GM20431 (cell line): Measurements from ENCODE around the gene ZNF277.
"Not testable (repeated sequence)": the region's sequence is repeated elsewhere in the genome, so short reads cannot be mapped to it uniquely, and the experiment has no call there.

Source experiments
- in situ Hi-C: fragments of 300-500 bp; cut with MseI, MboI; formaldehyde crosslinking; loops from one replicate; pipeline ENCODE4 v1.15.0; 2020; ENCODE audit warnings: low sequenced_read_pairs; ENCODE audit not compliant: unreplicated experiment

ZNF277 gene

DNA sequence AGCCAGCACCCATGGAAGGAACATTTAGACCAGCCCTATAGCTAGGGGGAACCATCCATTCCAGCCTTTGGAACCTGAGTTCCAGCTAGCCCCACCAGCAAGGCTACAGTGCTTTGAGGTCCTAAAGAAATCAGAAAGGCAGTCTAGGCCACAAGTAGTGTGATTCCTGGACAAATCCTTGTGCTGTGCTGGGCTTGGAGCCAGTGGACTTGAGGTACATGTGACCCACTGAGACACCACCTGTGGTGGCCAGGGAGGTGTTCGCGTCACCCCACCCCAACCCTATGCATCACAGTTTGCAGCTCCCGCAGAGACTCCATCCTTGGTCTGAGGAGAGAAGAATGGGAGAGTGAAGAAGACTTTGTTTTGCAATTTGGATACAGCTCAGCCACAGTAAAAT lies 31.8 kb downstream of the ZNF277 start:
- in situ Hi-C loops = no loop called here

DNA sequence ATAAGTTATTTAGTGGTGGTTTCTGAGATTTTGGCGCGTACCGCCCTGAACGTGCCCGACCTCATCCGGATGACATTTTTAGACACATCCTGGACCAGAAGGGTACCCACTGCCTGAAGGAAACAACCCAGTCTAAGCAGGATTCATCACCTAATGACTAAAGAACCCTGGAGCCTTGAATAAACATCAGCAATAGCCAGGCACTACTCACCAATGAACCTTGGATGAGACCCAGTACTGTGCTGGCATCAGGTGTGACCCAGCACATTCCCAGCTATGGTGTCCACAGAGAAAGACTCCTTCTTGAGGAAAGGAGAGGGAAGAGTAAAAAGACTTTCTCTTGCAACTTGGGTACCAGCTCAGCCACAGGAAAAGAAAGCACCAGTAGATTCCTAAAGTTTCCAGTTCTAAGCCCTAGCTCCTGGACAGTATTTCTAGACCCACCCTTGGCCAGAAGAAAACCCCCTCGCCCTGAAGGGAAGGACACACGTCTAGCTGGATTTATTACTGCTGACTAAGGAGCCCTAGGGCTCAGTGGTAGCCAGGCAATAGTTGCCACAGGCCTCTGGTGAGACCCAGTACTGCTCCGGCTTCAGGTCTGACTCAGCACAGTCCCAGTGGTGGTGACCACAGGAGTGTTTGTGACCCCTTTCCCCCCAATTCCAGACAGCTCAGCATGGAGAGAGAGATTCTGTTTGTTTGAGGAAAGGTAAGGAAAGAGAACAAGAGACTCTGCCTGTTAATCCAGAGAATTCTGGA lies 32.5 kb downstream of the ZNF277 start:
- in situ Hi-C loops = no loop called here

DNA sequence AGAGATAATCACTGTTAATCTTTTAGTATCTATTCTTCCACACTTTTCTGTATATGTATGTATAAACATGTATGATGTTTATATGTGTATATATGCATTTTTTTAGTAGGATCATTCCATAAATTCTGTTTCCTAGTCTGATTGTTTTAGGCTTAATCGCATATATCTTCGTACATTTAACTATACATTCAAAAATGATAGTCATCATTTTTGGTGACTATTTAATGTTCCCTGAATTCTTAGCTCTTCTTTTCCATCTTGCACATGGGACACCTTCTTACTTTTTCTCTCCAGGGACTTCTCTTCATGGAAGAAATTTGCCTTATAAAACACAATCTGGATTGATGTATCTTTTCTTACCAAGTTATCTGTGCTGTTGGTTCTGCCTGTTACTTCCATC lies 42.1 kb downstream of the ZNF277 start:
- in situ Hi-C loops = no loop called here

DNA sequence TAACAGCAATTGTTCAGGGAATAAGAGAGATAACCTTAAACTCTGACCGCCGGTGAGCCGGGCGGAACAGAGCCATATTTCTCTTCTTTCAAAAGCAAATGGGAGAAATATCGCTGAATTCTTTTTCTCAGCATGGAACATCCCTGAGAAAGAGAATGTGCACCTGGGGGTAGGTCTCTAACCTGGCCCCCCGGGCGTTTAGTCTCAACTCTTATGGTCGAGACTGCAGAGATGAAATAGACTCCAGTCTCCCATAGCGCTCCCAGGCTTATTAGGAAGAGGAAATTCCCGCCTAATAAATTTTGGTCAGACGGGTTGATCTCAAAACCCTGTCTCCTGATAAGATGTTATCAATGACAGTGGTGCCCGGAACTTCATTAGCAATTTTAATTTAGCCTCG lies 43.5 kb downstream of the ZNF277 start:
- in situ Hi-C loops = not testable (repeated sequence)

DNA sequence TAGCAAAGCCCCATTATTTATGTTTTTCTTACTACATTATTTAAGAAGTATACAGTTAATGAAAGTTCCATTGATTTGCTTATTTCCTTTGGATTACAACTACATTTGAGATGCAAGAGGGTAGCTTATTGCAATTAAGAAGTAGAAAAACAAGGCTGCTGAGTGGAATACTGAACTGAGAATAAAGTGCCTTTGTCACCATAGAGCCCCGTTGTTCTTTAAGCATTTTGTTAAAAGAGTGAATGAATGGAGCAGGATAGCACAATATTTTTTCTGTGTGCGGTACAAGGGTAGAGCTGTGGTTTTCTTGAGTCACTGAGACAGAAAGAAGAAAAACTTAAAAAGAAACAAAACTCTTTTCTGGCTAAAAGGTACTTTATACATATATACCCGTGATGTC lies 45.6 kb downstream of the ZNF277 start:
- in situ Hi-C loops = no loop called here

DNA sequence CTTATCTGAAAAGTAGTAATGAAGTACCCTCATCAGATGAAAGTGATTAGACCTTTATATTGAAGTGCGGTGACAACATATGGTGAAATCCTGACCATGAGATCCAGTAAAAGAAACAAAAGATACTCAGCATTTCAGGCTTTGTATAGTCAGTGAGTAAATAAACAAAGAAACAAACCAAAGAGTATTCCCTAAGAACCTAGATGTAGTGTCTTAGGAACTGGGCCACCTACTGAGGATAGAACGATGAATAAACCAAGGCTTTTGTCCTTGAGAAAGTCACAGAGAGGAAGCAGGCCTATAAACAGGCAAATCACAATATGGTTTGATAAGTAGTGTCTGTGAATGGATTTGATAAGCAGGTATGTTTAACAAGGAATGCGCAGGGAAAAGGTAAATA lies 46.2 kb downstream of the ZNF277 start:
- in situ Hi-C loops = no loop called here

DNA sequence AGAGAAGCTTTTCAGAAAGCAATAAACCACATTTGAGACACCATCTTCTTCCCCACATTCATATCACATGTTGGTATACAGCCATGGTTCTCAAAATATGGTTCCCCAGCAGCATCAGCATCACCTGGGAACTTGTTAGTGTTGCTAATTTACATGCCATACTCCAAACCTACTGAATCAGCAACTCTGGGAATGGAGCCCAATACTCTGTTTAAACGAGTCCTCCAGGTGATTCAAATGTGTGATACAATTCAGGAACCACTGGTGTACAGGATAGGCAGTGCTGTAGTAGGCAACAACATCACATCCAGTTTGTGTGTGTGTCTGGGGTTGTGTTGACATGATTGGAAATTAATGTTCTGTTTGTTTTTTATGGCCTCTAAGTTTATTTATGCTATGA lies 47.7 kb downstream of the ZNF277 start:
- in situ Hi-C loops = no loop called here

DNA sequence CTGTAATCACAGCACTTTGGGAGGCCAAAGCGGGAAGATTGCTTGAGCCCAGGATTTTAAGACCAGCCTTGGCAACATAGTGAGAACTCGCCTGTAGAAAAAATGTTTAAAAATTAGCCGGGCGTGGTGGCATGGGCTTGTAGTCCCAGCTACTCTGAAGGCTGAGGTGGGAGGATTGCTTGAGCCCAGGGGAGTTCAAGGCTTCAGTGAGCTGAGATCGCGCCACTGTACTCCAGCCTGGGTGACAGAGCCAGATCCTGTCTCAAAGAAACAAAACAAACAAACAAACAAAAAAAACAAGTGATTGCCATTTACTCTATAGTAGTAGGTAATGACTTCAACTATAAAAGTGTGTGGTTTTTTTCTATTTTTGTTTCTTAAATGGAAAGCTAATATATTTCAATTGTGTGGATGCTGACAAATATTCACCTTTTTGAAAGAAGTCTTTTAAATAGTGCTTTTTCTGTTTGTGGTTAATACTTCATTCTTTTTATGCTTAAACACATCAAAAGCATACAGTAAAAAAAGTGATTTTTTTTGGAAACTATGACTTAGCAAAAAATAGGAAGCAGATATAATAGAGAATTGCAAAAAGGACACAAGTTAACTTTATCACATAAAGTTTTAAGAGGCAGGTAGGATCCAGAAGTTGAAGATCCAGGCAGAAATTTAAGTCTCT lies 48.4 kb downstream of the ZNF277 start:
- in situ Hi-C loops = no loop called here

DNA sequence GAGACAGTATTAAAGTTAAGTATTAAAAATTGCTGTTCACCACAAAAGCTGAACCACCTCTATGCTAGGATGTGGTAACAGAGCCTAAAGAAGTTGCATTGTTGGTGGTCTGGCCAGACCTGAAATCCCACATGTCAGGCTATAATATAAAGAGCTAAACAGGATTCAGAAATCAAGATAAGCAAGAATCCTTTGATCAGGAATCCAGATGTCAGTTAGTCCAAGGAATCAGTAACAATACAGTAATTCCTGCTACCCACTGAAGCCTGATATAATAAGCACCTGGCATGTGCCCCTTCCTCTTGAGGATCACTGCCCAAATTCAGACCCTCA lies 48.9 kb downstream of the ZNF277 start:
- in situ Hi-C loops = no loop called here

DNA sequence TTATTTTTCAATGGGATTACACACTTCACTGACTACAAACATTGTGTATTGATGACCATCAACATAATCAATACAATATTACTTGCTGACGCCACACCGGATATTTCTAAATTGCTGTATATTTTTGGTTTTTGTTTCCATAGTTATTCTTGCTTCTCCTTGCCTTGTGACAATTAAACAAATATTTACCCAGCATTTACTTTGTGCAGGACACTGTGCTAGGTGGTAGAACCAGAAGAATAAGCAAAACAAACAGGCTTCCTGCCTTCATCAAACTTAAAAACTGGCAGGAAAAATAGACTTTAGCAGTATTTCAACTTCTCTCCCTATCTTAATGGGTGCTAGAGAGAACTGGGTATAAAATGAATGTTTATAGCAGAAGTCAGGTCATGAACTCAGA lies 50.6 kb downstream of the ZNF277 start:
- in situ Hi-C loops = no loop called here

DNA sequence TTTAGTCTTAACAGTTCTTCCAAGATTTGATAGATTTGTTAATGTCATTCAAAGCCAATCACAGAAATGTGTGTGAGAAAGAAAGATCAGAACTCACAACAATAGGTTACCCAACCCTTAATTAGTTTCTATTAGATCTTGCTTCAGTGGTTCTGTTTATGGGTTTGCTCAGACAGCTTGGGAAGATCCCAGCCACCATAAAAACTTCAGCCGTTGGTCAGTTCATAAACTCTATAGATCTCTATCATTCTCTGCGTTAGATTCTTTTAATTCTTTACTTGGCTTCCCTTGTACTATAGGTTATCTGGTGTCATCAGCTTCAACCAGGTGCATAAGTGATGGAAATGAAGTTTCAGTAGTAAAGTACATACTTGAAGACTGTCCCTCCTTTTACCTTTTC lies 54.4 kb downstream of the ZNF277 start:
- in situ Hi-C loops = no loop called here

DNA sequence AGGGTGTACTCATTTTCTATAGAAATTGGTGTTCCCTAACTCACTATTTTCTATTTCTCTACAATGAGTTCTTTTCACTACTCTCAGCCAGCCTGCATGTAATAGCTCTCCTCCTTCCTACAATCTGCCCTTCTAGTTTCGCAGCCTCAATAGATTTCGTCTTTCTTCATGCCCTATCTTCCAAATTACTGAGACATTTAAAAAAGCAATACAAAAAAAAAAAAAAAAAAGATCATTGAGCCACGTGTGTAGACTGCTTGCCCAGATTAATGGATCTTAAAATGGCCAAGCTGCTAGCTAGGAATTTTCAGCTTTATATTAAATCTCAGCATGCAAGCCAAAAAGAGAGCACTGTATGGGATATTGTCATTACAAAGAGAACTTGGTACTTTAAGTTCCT lies 55.5 kb downstream of the ZNF277 start:
- in situ Hi-C loops = no loop called here

DNA sequence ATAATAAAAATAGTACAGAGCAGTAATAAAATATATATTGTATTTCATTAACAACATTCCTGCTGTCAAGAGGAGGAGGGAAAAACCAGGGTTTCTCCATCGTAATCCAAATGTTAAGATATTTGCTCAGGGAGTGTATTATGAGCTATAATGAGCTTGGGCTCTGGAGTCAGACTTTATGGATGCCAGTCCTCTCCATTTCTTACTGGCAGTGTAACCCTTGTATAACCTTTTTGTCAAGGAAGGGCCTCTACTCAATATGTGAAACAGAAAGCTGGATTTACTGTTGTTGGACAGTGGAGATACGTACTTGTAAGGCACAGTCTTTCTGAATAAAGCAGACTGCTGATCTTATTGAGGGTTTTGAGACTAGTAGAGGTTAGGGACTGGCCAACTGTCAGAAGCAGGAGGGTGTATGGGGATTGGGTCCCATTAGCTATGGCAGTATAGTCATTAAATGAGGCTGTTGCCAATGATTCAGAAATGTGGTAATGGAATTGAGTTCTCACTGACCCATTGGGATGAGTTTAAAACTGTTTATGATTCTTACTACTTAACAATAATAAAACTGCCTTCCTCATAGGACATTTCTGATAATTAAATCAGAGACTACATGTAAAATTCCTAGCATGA lies 56.5 kb downstream of the ZNF277 start:
- in situ Hi-C loops = no loop called here

DNA sequence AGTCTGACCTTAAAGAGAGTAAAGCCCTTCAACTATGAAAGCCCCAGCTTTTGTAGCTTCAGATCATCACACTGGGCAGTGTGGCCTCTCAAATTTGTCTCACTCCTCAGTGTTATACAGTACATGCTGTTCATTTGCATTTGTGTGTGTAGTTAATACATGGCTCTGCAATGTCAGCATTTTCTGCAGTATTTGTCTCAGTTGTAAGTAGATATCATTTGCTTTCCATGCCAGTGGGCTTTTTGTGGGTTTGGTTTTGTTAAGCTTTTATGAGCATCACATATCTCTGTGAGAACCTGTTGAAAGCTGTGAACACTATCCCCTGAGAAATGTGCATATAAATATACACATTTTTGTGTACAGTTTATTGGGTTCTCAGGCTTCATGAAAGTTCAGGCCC lies 57.0 kb downstream of the ZNF277 start:
- in situ Hi-C loops = no loop called here

DNA sequence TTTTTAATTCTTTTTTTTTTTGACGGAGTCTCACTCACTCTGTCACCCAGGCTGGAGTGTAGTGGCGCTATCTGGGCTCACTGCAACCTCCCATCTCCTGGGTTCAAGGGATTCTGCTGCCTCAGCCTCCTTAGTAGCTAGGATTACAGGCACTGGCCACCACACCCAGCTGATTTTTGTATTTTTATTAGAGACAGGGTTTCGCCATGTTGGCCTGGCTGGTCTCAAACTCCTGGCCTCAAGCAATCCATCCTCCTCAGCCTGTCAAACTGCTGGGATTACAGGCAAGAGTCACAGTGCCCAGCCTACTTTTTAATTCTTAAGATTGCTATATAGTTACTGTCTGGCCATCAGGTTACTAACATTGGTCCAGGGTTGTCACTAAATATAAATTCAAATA lies 59.6 kb downstream of the ZNF277 start:
- in situ Hi-C loops = no loop called here

DNA sequence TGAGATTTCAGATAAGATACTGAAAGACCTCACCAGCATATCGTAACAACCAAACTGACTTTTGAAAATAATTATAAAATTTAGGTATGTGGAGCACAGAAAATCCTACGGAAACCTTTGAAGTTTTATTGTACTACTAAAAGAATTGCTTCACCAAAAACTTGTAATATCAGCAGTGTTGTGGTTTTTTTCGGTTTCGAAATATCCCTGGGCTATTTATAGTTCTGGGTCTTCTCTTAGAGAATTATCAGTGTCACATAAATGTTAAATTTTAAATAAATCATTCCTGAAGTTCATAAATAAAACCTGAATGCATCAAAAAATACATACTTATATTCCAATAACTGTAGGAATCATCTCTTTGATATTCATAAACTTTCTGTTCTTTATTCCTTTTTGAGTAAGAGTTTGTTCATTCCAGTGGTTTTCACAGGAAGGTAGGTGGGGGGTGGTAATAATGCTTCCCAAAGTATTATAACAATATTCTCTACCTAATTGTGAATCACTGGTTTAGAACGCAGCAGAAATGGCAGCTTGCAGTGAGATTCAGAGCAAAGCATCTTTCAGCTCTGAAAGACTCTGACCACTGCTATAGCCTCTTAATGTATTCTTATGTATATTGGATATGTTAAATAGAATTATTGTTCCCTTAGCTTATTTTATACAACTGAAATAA lies 60.2 kb downstream of the ZNF277 start:
- in situ Hi-C loops = no loop called here

DNA sequence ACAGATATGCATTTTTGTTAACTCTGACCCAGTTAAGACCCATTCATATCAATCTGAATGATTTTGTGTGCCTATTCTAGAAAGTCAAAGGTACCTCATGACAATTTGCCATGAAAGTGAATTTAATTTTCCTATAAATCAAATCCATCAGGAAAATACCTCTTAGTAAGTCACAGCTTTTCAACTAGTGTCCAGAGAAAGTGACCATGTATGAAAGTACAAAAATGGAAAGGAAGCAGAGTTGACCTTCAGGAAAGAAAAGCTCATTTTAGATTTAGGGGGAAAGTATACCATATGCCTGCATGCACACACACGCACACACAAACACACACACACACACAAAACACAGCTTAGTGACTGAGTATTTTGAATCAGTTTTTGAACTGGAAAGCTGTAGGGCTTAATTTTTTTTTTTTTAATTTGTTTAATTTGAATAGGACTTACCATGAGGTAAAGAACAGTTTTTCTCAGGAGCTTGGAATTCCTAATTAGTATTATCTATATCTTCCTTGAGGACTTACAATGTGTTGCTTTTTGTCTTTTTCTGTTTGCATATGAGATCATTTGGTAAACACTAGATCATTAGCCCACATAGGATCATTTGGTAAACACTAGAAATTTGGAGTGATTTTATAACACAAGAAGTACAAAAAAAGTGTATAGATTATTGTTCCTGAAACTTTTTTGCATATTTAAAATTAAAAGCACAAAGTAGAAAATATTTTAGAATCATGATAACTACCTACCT lies 61.6 kb downstream of the ZNF277 start:
- in situ Hi-C loops = no loop called here

DNA sequence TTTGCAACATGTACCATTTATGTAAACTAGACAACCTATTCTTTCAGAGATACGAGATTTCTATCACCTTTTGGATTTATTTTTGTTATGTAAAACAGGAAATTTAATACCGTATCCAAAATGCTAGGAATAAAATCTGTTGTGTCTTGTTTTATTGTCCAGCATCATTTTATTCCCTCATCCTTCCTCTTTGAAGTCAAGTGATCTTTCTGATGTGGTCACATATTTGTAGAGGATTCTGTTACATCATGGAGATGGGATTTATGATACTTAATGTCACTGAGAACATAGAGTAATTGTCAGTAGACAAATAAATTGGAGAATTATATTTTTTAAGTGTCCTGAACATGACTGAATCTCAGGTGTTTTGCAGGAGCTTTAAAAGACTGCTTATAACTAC lies 64.7 kb downstream of the ZNF277 start:
- in situ Hi-C loops = no loop called here

DNA sequence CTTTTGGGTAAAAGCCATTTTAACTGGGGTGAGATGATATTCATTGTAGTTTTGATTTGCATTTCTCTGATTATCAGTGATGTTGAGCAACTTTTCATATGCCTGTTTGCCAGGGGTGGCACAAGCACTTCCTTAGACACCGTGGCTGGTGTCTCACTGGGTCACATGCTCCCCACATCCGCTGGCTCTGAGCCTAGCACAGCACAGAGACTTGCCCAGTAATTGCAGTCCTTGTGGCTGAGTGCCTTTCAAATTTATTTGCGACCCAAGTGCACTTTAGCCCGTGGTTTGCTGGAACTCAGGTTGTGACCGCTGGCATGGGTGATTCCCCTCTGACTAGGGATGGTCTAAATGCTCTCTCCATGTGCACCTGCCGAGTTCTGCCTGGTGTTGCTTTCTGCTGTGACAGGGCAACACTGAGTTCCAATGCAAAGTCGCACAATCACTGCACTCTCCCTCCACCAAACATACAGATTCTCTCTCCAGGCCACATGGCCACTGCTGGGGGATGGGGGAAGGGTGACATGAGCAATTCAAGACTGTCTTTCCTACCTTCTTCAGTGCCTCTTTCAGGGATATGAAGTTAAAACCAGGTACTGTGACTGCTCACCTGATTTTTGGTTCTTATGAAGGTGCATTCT lies 66.5 kb downstream of the ZNF277 start:
- in situ Hi-C loops = no loop called here

DNA sequence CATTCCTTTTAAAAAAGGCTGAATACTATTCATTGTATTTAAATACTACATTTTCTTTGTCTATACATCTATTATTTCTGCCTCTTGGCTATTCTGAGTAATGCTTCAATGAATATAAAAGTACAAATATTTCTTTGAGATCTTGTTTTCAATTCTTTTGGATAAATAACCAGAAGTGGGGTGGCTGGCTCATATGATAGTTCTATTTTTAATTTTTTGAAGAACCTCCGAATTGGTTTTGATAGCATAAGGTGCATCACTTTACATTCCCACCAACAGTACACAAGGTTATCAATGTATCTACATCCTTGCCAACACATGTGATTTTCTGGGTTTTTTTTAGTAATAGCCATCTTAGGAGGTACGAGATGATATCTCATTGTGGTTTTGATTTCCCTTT lies 72.5 kb downstream of the ZNF277 start:
- in situ Hi-C loops = no loop called here
